HL-60 (cell line): ENCODE data around the gene CRBN.

Source experiments
- DNase-seq, 2 experiments: peaks; one replicate each; pipeline ENCODE4 v3.0.0-alpha.2; 2010 to 2020; ENCODE audit warnings: low read depth in 1 of 2, low spot score in 1 of 2
- H3K27ac ChIP-seq: fragments of 250-450 bp; sonication (Bioruptor Pico); replicated peaks from 2 replicates; pipeline ENCODE4 v1.5.1; 2020; ENCODE audit warnings: mild to moderate bottlenecking, moderate library complexity
- H3K27me3 ChIP-seq: fragments of 250-450 bp; sonication (Bioruptor Pico); 2 replicates; pipeline ENCODE4 v1.5.1; 2021; ENCODE audit warnings: mild to moderate bottlenecking, moderate library complexity; ENCODE audit not compliant: insufficient read depth, poor library complexity, severe bottlenecking
- H3K4me3 ChIP-seq: replicated peaks from 2 replicates; pipeline ENCODE4 v1.5.1; 2011; ENCODE audit warnings: mild to moderate bottlenecking, control low read depth, low read length; ENCODE audit not compliant: insufficient read depth
- GABPA ChIP-seq: IDR thresholded peaks from 2 replicates; pipeline ENCODE4 v1.6.1; 2012; ENCODE audit warnings: low read depth
- POLR2AphosphoS5 ChIP-seq: IDR thresholded peaks from 2 replicates; pipeline ENCODE4 v1.6.1; 2012; ENCODE audit warnings: low read depth
- REST ChIP-seq: IDR thresholded peaks from 2 replicates; pipeline ENCODE4 v1.6.1; 2012; ENCODE audit warnings: low read depth; ENCODE audit not compliant: insufficient replicate concordance
- SPI1 ChIP-seq: IDR thresholded peaks from 2 replicates; pipeline ENCODE4 v1.6.1; 2012; ENCODE audit warnings: low read depth, mild to moderate bottlenecking, borderline replicate concordance
- TF ChIP-seq, protein P1 (sequence below): IDR thresholded peaks from one replicate; pipeline ENCODE4 v1.5.1; 2011; ENCODE audit warnings: low read length, control low read depth, inconsistent platforms; ENCODE audit not compliant: insufficient read depth

Gene CRBN

GRCh38 chr3:3149560-3149959 lies 29.9 kb downstream of the CRBN start:
- Histone ChIP-seq H3K27me3 (no peaks in the 10 kb centered on the region), H3K4me3 (no peak overlapping the region), H3K27ac (no peak overlapping the region)
- no peak for DNase-seq
- TF ChIP-seq GABPA (no peak), REST (no peak), POLR2AphosphoS5 (no peak), SPI1 (no peak)
- TF ChIP-seq, protein P1, sequence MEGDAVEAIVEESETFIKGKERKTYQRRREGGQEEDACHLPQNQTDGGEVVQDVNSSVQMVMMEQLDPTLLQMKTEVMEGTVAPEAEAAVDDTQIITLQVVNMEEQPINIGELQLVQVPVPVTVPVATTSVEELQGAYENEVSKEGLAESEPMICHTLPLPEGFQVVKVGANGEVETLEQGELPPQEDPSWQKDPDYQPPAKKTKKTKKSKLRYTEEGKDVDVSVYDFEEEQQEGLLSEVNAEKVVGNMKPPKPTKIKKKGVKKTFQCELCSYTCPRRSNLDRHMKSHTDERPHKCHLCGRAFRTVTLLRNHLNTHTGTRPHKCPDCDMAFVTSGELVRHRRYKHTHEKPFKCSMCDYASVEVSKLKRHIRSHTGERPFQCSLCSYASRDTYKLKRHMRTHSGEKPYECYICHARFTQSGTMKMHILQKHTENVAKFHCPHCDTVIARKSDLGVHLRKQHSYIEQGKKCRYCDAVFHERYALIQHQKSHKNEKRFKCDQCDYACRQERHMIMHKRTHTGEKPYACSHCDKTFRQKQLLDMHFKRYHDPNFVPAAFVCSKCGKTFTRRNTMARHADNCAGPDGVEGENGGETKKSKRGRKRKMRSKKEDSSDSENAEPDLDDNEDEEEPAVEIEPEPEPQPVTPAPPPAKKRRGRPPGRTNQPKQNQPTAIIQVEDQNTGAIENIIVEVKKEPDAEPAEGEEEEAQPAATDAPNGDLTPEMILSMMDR: no peak

DNA sequence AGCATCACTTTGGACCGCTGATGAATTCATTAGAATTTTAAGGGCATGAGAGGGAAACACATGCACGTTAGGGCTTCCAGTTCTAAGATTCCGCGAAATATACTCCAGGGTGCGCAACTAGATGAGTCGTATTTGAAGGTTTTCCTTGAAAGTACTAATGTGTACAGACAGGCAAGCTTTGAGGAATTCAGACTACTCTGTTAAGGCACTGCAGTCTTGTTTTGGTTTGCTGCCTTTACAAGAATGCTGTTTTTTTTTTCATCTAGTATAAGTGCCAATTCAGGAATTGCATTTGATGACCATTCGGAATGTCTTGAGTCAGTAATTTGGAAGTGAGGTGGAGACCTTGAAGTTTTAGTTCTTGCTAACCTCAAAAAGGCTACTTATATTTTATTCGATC lies 33.7 kb downstream of the CRBN start:
- TF ChIP-seq SPI1 (no peak), POLR2AphosphoS5 (no peak)
- Histone ChIP-seq H3K4me3 (no peak overlapping the region), H3K27ac (no peak overlapping the region), H3K27me3 (no peaks in the 10 kb centered on the region)
- no peak for DNase-seq

GRCh38 chr3:3141939-3142338 lies 37.6 kb downstream of the CRBN start:
- TF ChIP-seq POLR2AphosphoS5 (no peak), REST (no peak), SPI1 (no peak), GABPA (no peak)
- TF ChIP-seq, protein P1: no peak
- no peaks in the 10 kb centered on the region for H3K27me3 ChIP-seq
- no peak overlapping the region for H3K4me3 ChIP-seq
- no peak for DNase-seq
- H3K27ac ChIP-seq: no peak overlapping the region

- Histone ChIP-seq H3K4me3 (no peak overlapping the region), H3K27ac (no peak overlapping the region), H3K27me3 (no peaks in the 10 kb centered on the region)
- DNase-seq: no peak
- TF ChIP-seq SPI1 (no peak), POLR2AphosphoS5 (no peak), REST (no peak), GABPA (no peak)
- TF ChIP-seq, protein P1: no peak
These were observed 42.0 kb downstream of the CRBN start for GRCh38 chr3:3137526-3137925.
